H1 (cell line): ENCODE results near the gene NF1. TPM values are rescaled to one million over a fixed set of nuclear protein-coding genes. Genes with fewer than 3 reads are reported as not detected.

Experiments
- ASH2L ChIP-seq: fragments of 200-600, 300-600 bp; sonication (generic); IDR thresholded peaks from one replicate; pipeline ENCODE4 v1.7.1; 2017; ENCODE audit warnings: low read length
- CBX5 ChIP-seq: fragments of 300-800, 300-1000 bp; sonication (generic); IDR thresholded peaks from 2 replicates; pipeline ENCODE4 v1.7.1; 2016; ENCODE audit warnings: antibody characterized with exemption, low read length, low read depth
- CHD1 ChIP-seq: IDR thresholded peaks from 2 replicates; pipeline ENCODE4 v1.6.1; 2012; ENCODE audit warnings: low read depth, low read length, improper control_type of control experiment
- CTBP2 ChIP-seq: IDR thresholded peaks from 2 replicates; pipeline ENCODE4 v1.7.0; 2011; ENCODE audit warnings: borderline replicate concordance, mild to moderate bottlenecking, moderate library complexity, mixed read lengths, low read length; ENCODE audit not compliant: insufficient read depth, insufficient read length
- EGR1 ChIP-seq: IDR thresholded peaks from 2 replicates; pipeline ENCODE4 v1.6.1; 2011; ENCODE audit warnings: low read depth, low read length, borderline replicate concordance
- HDAC6 ChIP-seq: IDR thresholded peaks from one replicate; pipeline ENCODE4 v1.7.1; 2012; ENCODE audit warnings: low read depth, mild to moderate bottlenecking, inconsistent platforms, low read length, moderate library complexity
- KDM4A ChIP-seq: IDR thresholded peaks from one replicate; pipeline ENCODE4 v1.7.1; 2012; ENCODE audit warnings: low read depth, mild to moderate bottlenecking, moderate library complexity, low read length, inconsistent platforms; ENCODE audit not compliant: severe bottlenecking
- POLR2AphosphoS5 ChIP-seq: IDR thresholded peaks from 2 replicates; pipeline ENCODE4 v1.6.1; 2011; ENCODE audit warnings: low read depth, low read length
- RNF2 ChIP-seq: fragments of 200-900, 300-1000 bp; sonication (generic); IDR thresholded peaks from 2 replicates; pipeline ENCODE4 v1.7.1; 2016; ENCODE audit warnings: borderline replicate concordance, low read depth, mild to moderate bottlenecking, antibody characterized with exemption, low read length; ENCODE audit not compliant: poor library complexity, severe bottlenecking; ENCODE audit errors: missing control alignments
- SP4 ChIP-seq: IDR thresholded peaks from 2 replicates; pipeline ENCODE4 v1.6.1; 2012; ENCODE audit warnings: low read length, inconsistent platforms
- TAF1 ChIP-seq: IDR thresholded peaks from 2 replicates; pipeline ENCODE4 v1.6.1; 2011; ENCODE audit warnings: mild to moderate bottlenecking, low read depth, low read length
- TCF12 ChIP-seq: IDR thresholded peaks from 2 replicates; pipeline ENCODE4 v1.6.1; 2011; ENCODE audit warnings: low read depth, mild to moderate bottlenecking, low read length
- ZNF274 ChIP-seq: IDR thresholded peaks from 2 replicates; pipeline ENCODE4 v1.7.0; 2012; ENCODE audit warnings: low read length, borderline replicate concordance; ENCODE audit errors: extremely low read depth
- polyA plus RNA-seq, 7 experiments: library from polyadenylated mRNA; depleted of rRNA in 3 of 7; stranded (reverse) in 5 of 7; unstranded in 2 of 7; fragments of >200 nt in 5 of 7; fragments of 200-250 nt in 2 of 7; gene quantifications; 1 replicate in 5 of 7; 2 replicates in 1 of 7; 4 replicates in 1 of 7; pipeline versions ENCODE4 v1.2.1 to v1.2.3, GENCODE V29; 2011 to 2013; ENCODE audit warnings: missing spikeins in 2 of 7, mixed read lengths in 2 of 7
- total RNA-seq: library from RNA; stranded (reverse); fragmentation: NEBNext Ultra II Directional; extraction: Animal tissue kit (Norgen Biotek cat#: 25700); gene quantifications from 2 replicates; pipeline ENCODE4 v1.2.1, GENCODE V29; 2021
- TF ChIP-seq, protein P1 (sequence below): IDR thresholded peaks from 2 replicates; pipeline ENCODE4 v1.6.1; 2011; ENCODE audit warnings: low read depth, mild to moderate bottlenecking, low read length; ENCODE audit not compliant: insufficient read depth

NF1 gene
- total and polyA plus RNA-seq, 2 of the 8 experiments (the other 6 are each of a cell fraction or from before 2014, with no cell fraction given): 19.3 to 29.6 TPM

GRCh38 chr17:31390748-31391495 is 296.1 kb downstream of the NF1 start (continued):
- TF ChIP-seq ASH2L (peak; percentile 31), SP4 (no peak), TAF1 (no peak), ZNF274 (no peak), TCF12 (no peak), RNF2 (no peak), POLR2AphosphoS5 (no peak), CTBP2 (no peak), KDM4A (peak; percentile 52), HDAC6 (no peak), EGR1 (no peak), CBX5 (no peak), CHD1 (no peak)
- TF ChIP-seq, protein P1, sequence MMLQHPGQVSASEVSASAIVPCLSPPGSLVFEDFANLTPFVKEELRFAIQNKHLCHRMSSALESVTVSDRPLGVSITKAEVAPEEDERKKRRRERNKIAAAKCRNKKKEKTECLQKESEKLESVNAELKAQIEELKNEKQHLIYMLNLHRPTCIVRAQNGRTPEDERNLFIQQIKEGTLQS: no peak
